Tibial nerve (tissue), 3 donors: ENCODE data around the gene KCNH3.

Experiments used
- POLR2A ChIP-seq, 2 donors: fragments of 450-650 bp; IDR thresholded peaks; one replicate each; pipeline ENCODE4 v1.6.1; 2017; ENCODE audit warnings: antibody characterized with exemption in 2 of 2, mild to moderate bottlenecking in 2 of 2, moderate library complexity in 2 of 2
- TF ChIP-seq, protein P1 (sequence below), 5 experiments: fragments of 200-600 bp in 3 of 5; fragments of 450-650 bp in 2 of 5; sonication (generic) in 3 of 5; IDR thresholded peaks; one replicate each; pipeline ENCODE4 v1.5.1; 2016 to 2019; ENCODE audit warnings: antibody characterized with exemption in 5 of 5, mild to moderate bottlenecking in 3 of 5, moderate library complexity in 2 of 5

DNA sequence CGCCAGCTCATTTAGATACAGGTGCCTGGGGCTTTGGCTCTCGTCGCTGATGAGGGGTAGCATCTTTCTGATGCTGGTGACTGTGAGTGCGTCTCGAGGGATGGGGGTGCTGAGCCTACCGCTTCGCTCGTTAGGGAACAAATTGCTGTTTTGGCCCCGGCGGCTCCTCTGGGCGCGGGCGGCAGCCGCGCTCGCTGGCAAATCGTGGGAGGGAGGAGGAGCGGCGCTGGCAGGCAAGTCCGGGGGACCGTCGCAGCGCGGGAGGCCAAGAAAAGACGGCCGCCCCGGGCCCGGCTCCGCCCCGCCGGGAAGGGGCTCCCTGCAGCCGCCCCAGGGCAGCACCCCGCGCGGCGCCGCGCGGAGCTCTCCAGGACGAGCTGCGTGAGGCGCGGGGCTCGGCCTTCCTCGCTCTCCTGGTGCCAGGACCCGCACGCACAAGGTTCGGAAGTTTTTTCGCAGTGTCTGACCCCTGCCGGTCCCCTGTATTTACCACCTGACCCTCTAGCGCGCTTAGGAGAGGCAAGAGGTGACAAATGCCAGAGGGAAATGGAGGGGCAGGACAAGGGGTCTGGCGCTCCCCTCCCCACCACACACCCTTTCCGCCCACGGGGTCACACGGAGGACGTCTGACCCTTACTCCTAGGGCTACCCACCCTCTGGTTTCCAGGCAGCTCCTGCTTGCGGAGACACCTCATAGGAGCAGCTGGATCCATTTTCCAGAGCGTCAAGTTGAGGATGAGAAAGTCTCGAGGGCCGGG lies 899 bp upstream of the KCNH3 start:
- TF ChIP-seq, protein P1, sequence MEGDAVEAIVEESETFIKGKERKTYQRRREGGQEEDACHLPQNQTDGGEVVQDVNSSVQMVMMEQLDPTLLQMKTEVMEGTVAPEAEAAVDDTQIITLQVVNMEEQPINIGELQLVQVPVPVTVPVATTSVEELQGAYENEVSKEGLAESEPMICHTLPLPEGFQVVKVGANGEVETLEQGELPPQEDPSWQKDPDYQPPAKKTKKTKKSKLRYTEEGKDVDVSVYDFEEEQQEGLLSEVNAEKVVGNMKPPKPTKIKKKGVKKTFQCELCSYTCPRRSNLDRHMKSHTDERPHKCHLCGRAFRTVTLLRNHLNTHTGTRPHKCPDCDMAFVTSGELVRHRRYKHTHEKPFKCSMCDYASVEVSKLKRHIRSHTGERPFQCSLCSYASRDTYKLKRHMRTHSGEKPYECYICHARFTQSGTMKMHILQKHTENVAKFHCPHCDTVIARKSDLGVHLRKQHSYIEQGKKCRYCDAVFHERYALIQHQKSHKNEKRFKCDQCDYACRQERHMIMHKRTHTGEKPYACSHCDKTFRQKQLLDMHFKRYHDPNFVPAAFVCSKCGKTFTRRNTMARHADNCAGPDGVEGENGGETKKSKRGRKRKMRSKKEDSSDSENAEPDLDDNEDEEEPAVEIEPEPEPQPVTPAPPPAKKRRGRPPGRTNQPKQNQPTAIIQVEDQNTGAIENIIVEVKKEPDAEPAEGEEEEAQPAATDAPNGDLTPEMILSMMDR (IDR thresholded peaks at IDR 0.05) = no peak
- no peak for TF ChIP-seq POLR2A (IDR thresholded peaks at IDR 0.05)
